Left lobe of liver (tissue), 2 donors: ENCODE data around the gene VCX3B. TPM values are rescaled to one million over a fixed set of nuclear protein-coding genes. Genes with fewer than 3 reads are reported as not detected.
"Not testable (repeated sequence)": the region's sequence is repeated elsewhere in the genome, so short reads cannot be mapped to it uniquely, and the experiment has no call there.

ENCODE experiments used
- ATAC-seq: fragments of 200-7000 bp; cut with Tn5 transposase; one replicate; pipeline ENCODE4 v1.9.1; 2020; ENCODE audit warnings: mild to moderate bottlenecking, moderate library complexity
- DNase-seq: peaks from one replicate; pipeline ENCODE4 v3.0.0-alpha.2; 2020; ENCODE audit warnings: low spot score
- total RNA-seq: library from RNA; stranded (reverse); gene quantifications from one replicate; pipeline ENCODE4 v1.2.1, GENCODE V29; 2021
- donor health status: DM: no; HTN: no; CAD: no; lungs with moderate emphysema.
- donor health status: DM: no; HTN: yes; CAD: no.

VCX3B gene
- total RNA-seq: not detected

- not testable (repeated sequence) for DNase-seq, ATAC-seq
These were observed at the start of gene VCX3B for GRCh38 chrX:8464530-8464929. TSS of gene VCX3B (plus strand) at chrX:8464830. CDS start at chrX:8465451, 621 bp downstream.

- no peak for DNase-seq
- ATAC-seq: no peak
These were observed 46.3 kb upstream of the VCX3B start for GRCh38 chrX:8418301-8418700.

- DNase-seq: no peak
- ATAC-seq: no peak
These were observed 39.7 kb upstream of the VCX3B start for GRCh38 chrX:8424912-8425311.

DNA sequence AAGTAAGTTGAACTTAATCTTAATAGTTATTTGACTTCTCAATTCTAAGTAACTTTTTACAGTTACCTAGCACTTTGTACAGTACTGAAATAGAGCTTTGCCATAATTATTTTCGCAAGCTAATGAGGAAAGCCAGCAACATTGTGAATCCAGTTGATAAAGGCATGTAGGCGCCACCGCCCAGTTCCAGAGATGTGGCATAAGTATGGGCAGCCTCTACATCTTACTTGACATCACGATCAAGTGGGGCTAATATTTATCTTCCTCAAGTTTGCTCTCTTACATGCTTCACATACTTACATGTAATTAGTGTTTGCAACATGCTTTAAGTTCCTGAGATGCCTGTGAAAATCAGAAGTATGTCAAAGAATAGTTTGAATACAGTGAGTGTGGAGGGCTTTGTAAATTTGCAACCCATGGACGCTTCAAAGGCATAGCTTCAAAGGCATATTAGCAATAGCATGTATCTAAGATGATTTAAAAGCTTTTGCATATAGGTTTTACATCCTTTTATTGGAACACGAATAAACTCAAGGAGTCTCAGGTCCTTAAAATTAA, 34.9 kb upstream of the VCX3B start:
- DNase-seq (no peak), ATAC-seq (no peak)

DNA sequence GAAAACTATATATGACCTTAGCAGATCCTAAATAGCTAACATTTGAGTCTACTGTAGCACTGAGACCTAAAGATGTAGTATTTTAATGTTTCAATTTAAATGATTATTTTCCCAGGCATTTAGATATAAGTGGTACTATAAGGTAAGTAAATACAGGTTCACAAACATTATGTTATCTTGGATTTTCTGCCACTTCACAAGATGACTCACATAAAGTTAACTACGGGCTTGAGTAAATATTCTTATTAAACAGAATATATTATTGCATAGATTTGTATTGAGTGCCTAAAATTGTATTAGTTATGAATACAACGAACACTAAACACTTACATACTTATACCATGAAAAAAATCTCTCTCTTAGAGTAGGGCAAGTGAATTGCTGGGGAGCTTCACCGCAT, 34.2 kb upstream of the VCX3B start:
- no peak for ATAC-seq
- no peak for DNase-seq

- no peak for DNase-seq
These were observed 32.2 kb upstream of the VCX3B start for GRCh38 chrX:8432396-8432795.

DNA sequence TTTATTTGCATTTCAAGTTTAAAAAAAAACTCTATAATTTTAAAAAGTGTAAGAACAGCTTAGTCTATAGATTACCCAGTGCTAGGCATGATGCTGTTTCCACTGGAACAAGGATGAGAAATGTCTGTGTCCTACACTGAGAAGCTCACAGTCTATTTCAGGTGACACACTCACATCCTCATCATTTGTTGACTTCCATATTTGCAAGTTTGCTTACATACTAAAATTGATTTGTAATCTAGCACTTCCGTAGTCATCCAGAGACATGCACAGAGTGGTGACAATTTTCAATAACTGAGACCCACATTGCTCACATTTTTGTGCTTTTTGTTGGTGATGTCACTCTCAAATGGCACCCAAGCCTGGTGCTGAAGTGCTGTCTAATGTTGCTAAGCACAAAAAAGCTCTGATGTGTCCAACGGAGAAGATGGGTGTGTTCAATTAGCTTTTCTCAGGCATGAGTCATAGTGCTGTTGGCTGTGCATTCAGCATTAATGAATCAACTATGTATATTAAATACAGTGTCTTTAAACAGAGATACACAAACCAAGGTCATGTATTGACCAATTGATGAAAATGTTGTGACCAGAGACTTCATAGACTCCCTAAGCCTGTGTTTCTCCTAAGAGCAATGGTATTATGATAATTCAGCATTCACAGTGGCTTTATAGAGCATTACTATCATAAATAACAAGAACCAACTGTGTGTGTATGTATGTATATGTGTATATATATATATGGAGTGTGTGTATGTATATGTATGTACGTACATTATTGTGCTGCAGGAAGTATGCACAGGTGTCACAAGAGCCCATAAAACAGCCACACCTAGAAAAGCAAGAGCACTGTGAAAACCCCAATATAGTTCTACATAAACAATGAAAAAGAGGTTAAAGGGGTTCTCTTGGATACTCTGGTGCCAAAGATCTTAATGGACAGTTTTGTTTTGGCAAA, 31.2 kb upstream of the VCX3B start:
- ATAC-seq (no peak), DNase-seq (no peak)

More at GRCh38 chrX:8432396-8432795, 32.2 kb upstream of the VCX3B start:
- ATAC-seq: no peak

DNA sequence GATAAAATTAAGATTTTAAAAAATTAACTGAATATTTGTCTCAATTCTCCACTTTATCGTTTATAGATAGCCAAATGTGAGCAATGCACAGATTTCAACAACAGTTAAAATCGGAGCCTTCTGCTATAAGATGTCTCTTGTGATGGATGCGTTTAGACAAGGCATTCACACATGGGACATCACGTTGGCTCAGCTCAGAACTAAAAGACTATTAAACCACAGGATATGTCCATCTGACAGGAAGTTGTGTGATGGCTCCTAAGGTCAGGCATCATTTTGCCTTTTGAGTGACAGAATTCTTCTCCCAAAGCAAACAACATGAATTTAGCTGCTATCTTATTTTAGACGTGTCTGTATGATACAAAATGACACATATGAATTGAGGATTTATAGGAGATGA, 17.3 kb upstream of the VCX3B start:
- DNase-seq (no peak), ATAC-seq (no peak)

- DNase-seq, ATAC-seq: not testable (repeated sequence)
These were observed 12.3 kb upstream of the VCX3B start for GRCh38 chrX:8452343-8452742.

DNA sequence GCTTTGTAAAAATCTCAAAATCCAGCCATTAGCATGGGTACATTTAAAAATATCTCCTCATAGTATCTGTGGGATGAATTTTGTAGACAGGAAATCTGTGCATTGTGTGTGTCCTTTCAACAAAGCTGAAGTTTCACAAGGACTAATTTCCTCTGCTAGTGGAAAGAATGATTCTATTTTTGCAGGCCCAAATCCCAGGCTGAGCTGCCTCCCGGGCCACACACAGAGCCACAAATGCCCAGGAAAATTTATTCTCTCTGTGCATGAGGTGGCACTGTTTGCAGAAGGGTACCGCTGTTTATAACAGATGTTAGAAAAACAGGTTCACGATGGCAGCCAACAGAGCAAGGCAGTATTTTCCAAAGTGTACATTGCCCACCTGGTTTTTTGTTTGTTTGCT, 11.0 kb upstream of the VCX3B start:
- no peak for DNase-seq
- no peak for ATAC-seq

DNA sequence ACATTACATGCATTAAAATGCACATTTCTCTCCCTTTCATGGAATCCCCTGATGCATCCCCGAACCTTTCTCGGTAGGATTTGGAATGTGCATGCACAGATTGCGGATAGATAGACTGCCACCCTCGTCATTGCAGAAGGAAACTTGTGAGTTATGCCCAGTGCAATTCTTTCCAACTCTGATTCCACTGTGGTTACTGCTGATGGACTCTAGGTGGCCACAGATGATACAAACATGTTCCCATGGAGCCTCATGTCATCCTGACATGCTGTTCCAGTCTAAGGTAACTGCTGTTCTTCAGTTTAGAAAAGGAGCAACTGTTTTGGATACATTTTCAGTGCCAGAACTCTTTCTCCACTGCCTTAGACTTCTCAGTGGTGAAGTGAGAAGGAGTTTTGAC, 9.1 kb upstream of the VCX3B start:
- DNase-seq: no peak
- ATAC-seq: no peak

- no peak for ATAC-seq
- DNase-seq: no peak
These were observed 2.1 kb upstream of the VCX3B start for GRCh38 chrX:8462488-8462887.

- ATAC-seq (no peak), DNase-seq (no peak)
These were observed 19.8 kb downstream of the VCX3B start for GRCh38 chrX:8484360-8484949.

DNA sequence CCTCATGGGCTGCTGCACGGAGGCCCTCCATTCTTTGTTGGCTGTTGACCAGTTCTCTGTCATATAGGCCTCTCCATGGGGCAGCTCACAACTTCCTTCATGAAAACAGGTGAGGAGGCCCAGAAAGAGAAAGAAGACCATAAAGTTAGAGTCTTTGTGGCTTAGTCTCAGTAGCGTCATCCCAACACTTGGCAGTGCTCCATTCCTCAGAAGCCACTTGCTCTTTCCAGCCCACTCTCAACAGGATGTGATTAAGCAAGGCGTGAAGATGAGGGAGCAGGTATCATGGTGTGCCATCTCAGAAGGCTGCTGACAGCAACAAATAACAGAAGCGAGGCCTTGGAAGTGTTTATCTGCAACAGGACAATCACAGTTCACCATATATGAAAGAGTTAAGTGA, 30.4 kb downstream of the VCX3B start:
- DNase-seq, ATAC-seq: not testable (repeated sequence)

- DNase-seq (no peak), ATAC-seq (no peak)
These were observed 35.6 kb downstream of the VCX3B start for GRCh38 chrX:8500203-8500602.

GRCh38 chrX:8502101-8502500, 37.5 kb downstream of the VCX3B start:
- not testable (repeated sequence) for DNase-seq

DNA sequence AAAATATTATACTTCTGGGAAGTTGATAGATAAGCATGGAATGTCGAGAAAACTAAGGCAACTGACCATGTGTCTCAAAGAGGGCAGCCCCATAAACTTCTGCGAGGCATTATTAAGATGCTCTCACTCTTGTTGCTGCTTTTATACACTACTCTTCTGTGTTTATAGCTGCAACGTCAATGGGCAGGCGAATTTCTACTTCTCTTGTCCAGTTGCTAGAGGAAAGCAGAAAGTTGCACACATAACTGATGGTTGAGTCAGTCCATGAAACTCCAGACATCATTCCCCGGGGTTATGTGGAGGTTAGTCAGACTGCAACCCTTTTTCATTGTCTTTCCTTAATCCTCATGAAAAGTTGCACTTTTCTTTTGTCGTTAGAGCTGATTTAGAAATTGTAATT, 39.8 kb downstream of the VCX3B start:
- DNase-seq: no peak

More at GRCh38 chrX:8502101-8502500, 37.5 kb downstream of the VCX3B start:
- not testable (repeated sequence) for ATAC-seq

More for the DNA sequence above, 39.8 kb downstream of the VCX3B start:
- ATAC-seq: no peak
